H1 (cell line): ENCODE measurements around the gene SEH1L. TPM values are rescaled to one million over a fixed set of nuclear protein-coding genes. Genes with fewer than 3 reads are reported as not detected.

ENCODE experiments used
- CTCF ChIA-PET: fragments of 300-600 bp; sonication (Branson Sonifier 250); formaldehyde crosslinking; loops from one replicate; lab custom pipeline; 2021; ENCODE audit not compliant: partially characterized antibody; lab: Charles Lee
- POLR2A ChIA-PET: fragments of 300-600 bp; sonication (Branson Sonifier 250); formaldehyde crosslinking; loops from one replicate; lab custom pipeline; 2021; ENCODE audit warnings: inconsistent platforms; ENCODE audit not compliant: partially characterized antibody; lab: Charles Lee
- DNase-seq, 2 experiments: peaks; one replicate each; pipeline versions ENCODE4 v3.0.0 to v3.0.0-alpha.2; 2010 to 2022; ENCODE audit warnings: low spot score in 2 of 2, low read depth in 1 of 2, mixed read lengths in 1 of 2
- FAIRE-seq: peaks from 2 replicates; lab custom pipeline; 2011; peaks lifted over from hg19 to GRCh38; lab: Jason Lieb, UNC
- H2AFZ ChIP-seq: 2 replicates; pipeline ENCODE4 v1.8.1; 2012; ENCODE audit warnings: low read length, inconsistent platforms
- H2AK5ac ChIP-seq: 2 replicates; pipeline ENCODE4 v1.6.1; 2013; ENCODE audit warnings: low read depth, low read length
- H2BK120ac ChIP-seq: replicated peaks from 2 replicates; pipeline ENCODE3; 2013; ENCODE audit warnings: low read depth, low read length, inconsistent platforms
- H2BK12ac ChIP-seq: 2 replicates; pipeline ENCODE4 v1.6.1; 2013; ENCODE audit warnings: low read depth, low read length
- H2BK15ac ChIP-seq: 2 replicates; pipeline ENCODE4 v1.6.1; 2013; ENCODE audit warnings: low read length
- H2BK20ac ChIP-seq: 2 replicates; pipeline ENCODE4 v1.6.1; 2013; ENCODE audit warnings: low read length
- H2BK5ac ChIP-seq: 2 replicates; pipeline ENCODE4 v1.6.1; 2013; ENCODE audit warnings: low read depth, low read length
- H3K14ac ChIP-seq: 2 replicates; pipeline ENCODE4 v1.6.1; 2013; ENCODE audit warnings: inconsistent platforms; ENCODE audit not compliant: insufficient read length
- H3K18ac ChIP-seq: 2 replicates; pipeline ENCODE4 v1.6.1; 2013; ENCODE audit warnings: low read length; ENCODE audit errors: extremely low read depth
- H3K23ac ChIP-seq: 2 replicates; pipeline ENCODE4 v1.6.1; 2013; ENCODE audit warnings: inconsistent platforms; ENCODE audit not compliant: insufficient read length
- H3K23me2 ChIP-seq: 2 replicates; pipeline ENCODE4 v1.6.1; 2013; ENCODE audit warnings: low read depth, low read length
- H3K27ac ChIP-seq: 2 replicates; pipeline ENCODE4 v1.6.1; 2011; ENCODE audit warnings: low read depth, low read length, inconsistent platforms
- H3K27me3 ChIP-seq, 4 experiments: replicated peaks in 1 of 4; 1 replicate in 1 of 4; 2 replicates in 3 of 4; pipeline versions ENCODE4 v1.6.1 to v1.8.1; 2011 to 2013; ENCODE audit warnings: low read length in 3 of 4, mild to moderate bottlenecking in 3 of 4, inconsistent platforms in 2 of 4, mixed read lengths in 2 of 4, moderate library complexity in 1 of 4; ENCODE audit not compliant: control insufficient read depth in 3 of 4, insufficient read depth in 3 of 4; ENCODE audit errors: extremely low read depth in 1 of 4
- H3K36me3 ChIP-seq, 4 experiments: 2 replicates each; pipeline versions ENCODE4 v1.6.1 to v1.8.1; 2011 to 2013; ENCODE audit warnings: mild to moderate bottlenecking in 4 of 4, low read length in 3 of 4, moderate library complexity in 2 of 4, control low read depth in 1 of 4, inconsistent platforms in 1 of 4; ENCODE audit not compliant: insufficient read depth in 4 of 4, control insufficient read depth in 2 of 4
- H3K4ac ChIP-seq: replicated peaks from 2 replicates; pipeline ENCODE3; 2013; ENCODE audit warnings: low read length, low read depth, mixed read lengths, inconsistent platforms; ENCODE audit not compliant: insufficient read length
- H3K4me1 ChIP-seq, 4 experiments: replicated peaks in 1 of 4; 1 replicate in 1 of 4; 2 replicates in 3 of 4; pipeline versions ENCODE4 v1.6.1 to v1.8.1; 2011 to 2013; ENCODE audit warnings: low read length in 3 of 4, inconsistent platforms in 2 of 4, mixed read lengths in 1 of 4; ENCODE audit not compliant: insufficient read depth in 4 of 4, control insufficient read depth in 3 of 4
- H3K4me2 ChIP-seq, 2 experiments: 2 replicates each; pipeline versions ENCODE4 v1.6.1 to v1.8.1; 2011 to 2013; ENCODE audit warnings: low read depth in 2 of 2, low read length in 2 of 2, control low read depth in 1 of 2, inconsistent platforms in 1 of 2, mild to moderate bottlenecking in 1 of 2; ENCODE audit not compliant: insufficient read depth in 1 of 2
- H3K4me3 ChIP-seq, 4 experiments: fragments of 200-600, 300-600 bp in 1 of 4; sonication (generic), shearing (Covaris generic), sonication (Bioruptor Twin) in 1 of 4; 2 replicates each; pipeline versions ENCODE4 v1.5.1 to v1.8.1; 2011 to 2016; ENCODE audit warnings: low read length in 4 of 4, low read depth in 3 of 4, control low read depth in 2 of 4, inconsistent platforms in 2 of 4, mild to moderate bottlenecking in 2 of 4, mixed read lengths in 1 of 4, moderate library complexity in 1 of 4; ENCODE audit not compliant: insufficient read depth in 2 of 4; ENCODE audit errors: extremely low read depth in 1 of 4
- H3K56ac ChIP-seq: replicated peaks from 2 replicates; pipeline ENCODE3; 2013; ENCODE audit warnings: low read depth, mild to moderate bottlenecking, mixed read lengths, low read length, inconsistent platforms; ENCODE audit not compliant: insufficient read length
- H3K79me1 ChIP-seq: 2 replicates; pipeline ENCODE4 v1.6.1; 2013; ENCODE audit warnings: low read depth, low read length, control low read depth
- H3K79me2 ChIP-seq, 2 experiments: 2 replicates each; pipeline versions ENCODE4 v1.6.1 to v1.8.1; 2012 to 2013; ENCODE audit warnings: low read length in 2 of 2, mild to moderate bottlenecking in 2 of 2, inconsistent platforms in 1 of 2; ENCODE audit not compliant: insufficient read depth in 2 of 2, control insufficient read depth in 1 of 2
- H3K9ac ChIP-seq, 4 experiments: replicated peaks in 1 of 4; 1 replicate in 1 of 4; 2 replicates in 3 of 4; pipeline versions ENCODE4 v1.6.1 to v1.8.1; 2011 to 2013; ENCODE audit warnings: low read depth in 3 of 4, low read length in 3 of 4, control low read depth in 2 of 4, mild to moderate bottlenecking in 2 of 4, moderate library complexity in 2 of 4, inconsistent platforms in 1 of 4; ENCODE audit errors: extremely low read depth in 1 of 4
- H3K9me3 ChIP-seq, 2 experiments: 2 replicates each; pipeline versions ENCODE4 v1.6.1 to v1.8.1; 2012 to 2013; ENCODE audit warnings: mild to moderate bottlenecking in 2 of 2, moderate library complexity in 2 of 2, control low read depth in 1 of 2, inconsistent platforms in 1 of 2, low read depth in 1 of 2, low read length in 1 of 2, mixed read lengths in 1 of 2; ENCODE audit not compliant: insufficient read depth in 2 of 2
- H4K20me1 ChIP-seq, 2 experiments: replicated peaks in 1 of 2; 2 replicates each; pipeline versions ENCODE3 to v1.8.1; 2011 to 2013; ENCODE audit warnings: inconsistent platforms in 2 of 2, low read length in 2 of 2, mild to moderate bottlenecking in 1 of 2; ENCODE audit not compliant: insufficient read depth in 2 of 2, control insufficient read depth in 1 of 2
- H4K5ac ChIP-seq: 2 replicates; pipeline ENCODE4 v1.6.1; 2013; ENCODE audit warnings: low read length, low read depth, mixed read lengths, inconsistent platforms; ENCODE audit not compliant: insufficient read length
- H4K8ac ChIP-seq: 2 replicates; pipeline ENCODE4 v1.8.0; 2013; ENCODE audit warnings: mild to moderate bottlenecking, moderate library complexity, low read length, inconsistent platforms; ENCODE audit not compliant: insufficient read depth; ENCODE audit errors: extremely low read depth
- H4K91ac ChIP-seq: replicated peaks from 2 replicates; pipeline ENCODE3; 2013; ENCODE audit warnings: low read length, mixed read lengths, inconsistent platforms; ENCODE audit not compliant: insufficient read length
- BCL11A ChIP-seq, 2 experiments: IDR thresholded peaks; one replicate each; pipeline ENCODE4 v1.6.1; 2011; ENCODE audit warnings: low read depth in 2 of 2, low read length in 2 of 2, mild to moderate bottlenecking in 2 of 2
- CHD2 ChIP-seq: IDR thresholded peaks from 2 replicates; pipeline ENCODE4 v1.6.1; 2012; ENCODE audit warnings: low read length, improper control_type of control experiment
- TEAD4 ChIP-seq: IDR thresholded peaks from 2 replicates; pipeline ENCODE4 v1.6.1; 2012; ENCODE audit warnings: low read depth, low read length, inconsistent platforms, mixed read lengths
- ZNF274 ChIP-seq: IDR thresholded peaks from 2 replicates; pipeline ENCODE4 v1.7.0; 2012; ENCODE audit warnings: low read length, borderline replicate concordance; ENCODE audit errors: extremely low read depth
- WGBS, 2 experiments: shearing (Covaris generic) in 1 of 2; methylation state at CpG; one replicate each; pipeline versions ENCODE4 v1.1.6 to v1.1.7; 2013 to 2015; ENCODE audit warnings: low lambda C conversion rate in 2 of 2, mixed read lengths in 2 of 2, inconsistent platforms in 1 of 2, low coverage in 1 of 2, missing lambda C conversion rate in 1 of 2; ENCODE audit not compliant: insufficient replicate concordance in 2 of 2, insufficient coverage in 1 of 2, insufficient read length in 1 of 2; ENCODE audit errors: extremely low coverage in 1 of 2, missing lambda C conversion rate in 1 of 2; 5-methylcytosine and 5-hydroxymethylcytosine counted together
- polyA plus RNA-seq, 7 experiments: library from polyadenylated mRNA; depleted of rRNA in 3 of 7; stranded (reverse) in 5 of 7; unstranded in 2 of 7; fragments of >200 nt in 5 of 7; fragments of 200-250 nt in 2 of 7; gene quantifications; 1 replicate in 5 of 7; 2 replicates in 1 of 7; 4 replicates in 1 of 7; pipeline versions ENCODE4 v1.2.1 to v1.2.3, GENCODE V29; 2011 to 2013; ENCODE audit warnings: missing spikeins in 2 of 7, mixed read lengths in 2 of 7
- total RNA-seq: library from RNA; stranded (reverse); fragmentation: NEBNext Ultra II Directional; extraction: Animal tissue kit (Norgen Biotek cat#: 25700); gene quantifications from 2 replicates; pipeline ENCODE4 v1.2.1, GENCODE V29; 2021

The SEH1L gene
- total and polyA plus RNA-seq, 2 of the 8 experiments (the other 6 are each of a cell fraction or from before 2014, with no cell fraction given): 41.7 to 96.7 TPM

DNA sequence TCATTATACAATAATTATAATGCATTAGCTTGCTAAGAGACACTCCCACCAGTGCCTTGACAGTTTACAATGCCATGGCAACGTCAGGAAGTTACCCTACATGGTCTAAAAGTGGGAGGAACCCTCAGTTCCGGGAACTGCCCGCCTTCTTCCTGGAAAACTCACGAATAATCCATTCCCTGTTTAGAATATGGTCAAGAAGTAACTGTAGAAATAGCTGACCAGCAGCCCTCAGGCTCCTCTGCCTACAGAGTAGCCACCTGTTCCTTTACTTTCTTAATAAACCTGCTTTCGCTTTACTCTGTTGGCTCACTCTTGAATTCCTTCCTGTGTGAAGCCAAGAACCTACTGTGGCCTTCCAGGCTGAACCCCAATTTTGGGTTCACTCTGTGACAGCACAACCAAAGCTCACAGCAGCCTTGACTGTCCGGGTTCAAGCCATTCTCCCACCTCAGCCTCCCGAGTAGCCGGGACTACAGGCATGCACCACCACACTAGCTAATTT is 43.7 kb upstream of the SEH1L start:
- H4K5ac ChIP-seq: no peak overlapping the region
- H4K91ac ChIP-seq: no peak overlapping the region
- no peaks in the 10 kb centered on the region for H3K36me3 ChIP-seq
- no peak overlapping the region for H2BK5ac ChIP-seq
- no peak overlapping the region for H3K23ac ChIP-seq
- no peak overlapping the region for H2BK12ac ChIP-seq
- TF ChIP-seq ZNF274 (no peak), CHD2 (no peak), TEAD4 (no peak), BCL11A (IDR thresholded peaks at IDR 0.05; ENCODE audit: low read depth in 2 of 2, low read length in 2 of 2) (no peak)
- H3K18ac ChIP-seq: no peak overlapping the region
- H3K4me3 ChIP-seq: no peak overlapping the region
- H3K4me1 ChIP-seq: no peaks in the 10 kb centered on the region
- ChIA-PET POLR2A (interaction anchor here (0.6 kb wide), 1 partner anchor 80 kb away, joined by 3 read pairs; no protein-coding TSS in a partner anchor), CTCF (interaction anchor here (1.0 to 2.1 kb wide), 2 partner anchors 11 to 30 kb away, joined by 3 to 8 read pairs; no protein-coding TSS in a partner anchor)
- H3K79me1 ChIP-seq: no peaks in the 10 kb centered on the region
- H3K23me2 ChIP-seq: no peaks in the 10 kb centered on the region
- H2BK20ac ChIP-seq: no peak overlapping the region
- 91% methylated on average over 8 of the region's 8 CpGs; no CpG with 5 or more reads in 1 of the 2 experiments for WGBS, 2 experiments
- no peak overlapping the region for H3K27ac ChIP-seq
- FAIRE-seq: no peak
- no peak overlapping the region for H2BK15ac ChIP-seq
- DNase-seq: no peak
- no peak overlapping the region for H3K4me2 ChIP-seq
- H4K8ac ChIP-seq: no peak overlapping the region
- H3K9ac ChIP-seq: no peak overlapping the region
- no peaks in the 10 kb centered on the region for H3K9me3 ChIP-seq
- H3K56ac ChIP-seq: no peak overlapping the region
- H2BK120ac ChIP-seq: no peak overlapping the region
- no peak overlapping the region for H3K4ac ChIP-seq
- no peaks in the 10 kb centered on the region for H3K79me2 ChIP-seq
- no peaks in the 10 kb centered on the region for H4K20me1 ChIP-seq
- no peak overlapping the region for H3K14ac ChIP-seq
- H2AK5ac ChIP-seq: no peak overlapping the region
- no peaks in the 10 kb centered on the region; a peak in 1 of 7 replicates for H3K27me3 ChIP-seq
- H2AFZ ChIP-seq: no peak overlapping the region
